NCI-H1694 (cell line): ENCODE measurements around the gene LINC01488.

ENCODE experiments used
- DNase-seq: peaks from one replicate; lab custom pipeline; 2025; lab: John Stamatoyannopoulos, UW

LINC01488 gene

GRCh38 chr11:69463995-69464960 is 17.2 kb upstream of the LINC01488 start:
- no peak for DNase-seq

GRCh38 chr11:69465236-69466000 is 16.0 kb upstream of the LINC01488 start:
- no peak for DNase-seq

GRCh38 chr11:69466039-69466438 is 15.4 kb upstream of the LINC01488 start:
- no peak for DNase-seq

GRCh38 chr11:69467196-69467595 is 14.3 kb upstream of the LINC01488 start:
- no peak for DNase-seq

GRCh38 chr11:69467646-69468045 is 13.8 kb upstream of the LINC01488 start:
- DNase-seq: no peak

- DNase-seq: no peak
Measured at GRCh38 chr11:69468221-69468620, 13.2 kb upstream of the LINC01488 start.

GRCh38 chr11:69468911-69469885 is 12.3 kb upstream of the LINC01488 start:
- no peak for DNase-seq

- DNase-seq: no peak
Measured at GRCh38 chr11:69470301-69470700, 11.2 kb upstream of the LINC01488 start.

GRCh38 chr11:69470793-69471728 is 10.4 kb upstream of the LINC01488 start:
- DNase-seq: no peak

GRCh38 chr11:69471729-69472540 is 9.5 kb upstream of the LINC01488 start:
- DNase-seq: no peak

- no peak for DNase-seq
Measured at GRCh38 chr11:69472541-69473275, 8.8 kb upstream of the LINC01488 start.

GRCh38 chr11:69473276-69473845 is 8.1 kb upstream of the LINC01488 start:
- no peak for DNase-seq

GRCh38 chr11:69474736-69475135 is 6.7 kb upstream of the LINC01488 start:
- no peak for DNase-seq

GRCh38 chr11:69475141-69475865 is 6.2 kb upstream of the LINC01488 start:
- no peak for DNase-seq

GRCh38 chr11:69475866-69476471 is 5.5 kb upstream of the LINC01488 start:
- no peak for DNase-seq

- DNase-seq: no peak
Measured at GRCh38 chr11:69476509-69476961, 4.9 kb upstream of the LINC01488 start.

GRCh38 chr11:69477086-69477485 is 4.4 kb upstream of the LINC01488 start:
- no peak for DNase-seq
